GM15510 (cell line): ENCODE measurements around the gene PLAC1.

Source experiments
- POLR2A ChIP-seq: IDR thresholded peaks from 3 replicates; pipeline ENCODE4 v1.6.1; 2011; ENCODE audit warnings: borderline replicate concordance; ENCODE audit not compliant: insufficient read length; ENCODE audit errors: extremely low read depth

Gene PLAC1

DNA sequence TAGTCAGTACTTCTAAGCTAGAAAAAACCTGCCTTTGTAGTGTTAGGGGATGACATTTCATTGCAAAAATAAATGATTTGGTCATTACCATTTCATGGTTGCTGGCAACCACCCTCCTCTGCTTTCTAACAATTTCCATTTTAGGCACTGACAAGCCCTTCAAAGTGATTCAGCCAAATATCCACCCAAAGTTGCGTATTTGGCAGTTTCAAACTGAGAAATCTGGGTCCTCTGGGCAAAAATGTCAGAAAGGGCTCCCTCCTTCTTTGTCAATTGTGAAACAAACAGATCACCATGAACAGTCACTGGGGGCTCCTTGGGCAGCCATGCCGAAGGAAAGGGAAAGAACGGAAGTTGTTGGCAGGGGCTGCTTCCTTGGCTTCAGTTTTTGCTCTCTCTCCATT, 33.0 kb downstream of the PLAC1 start:
- TF ChIP-seq POLR2A = no peak

DNA sequence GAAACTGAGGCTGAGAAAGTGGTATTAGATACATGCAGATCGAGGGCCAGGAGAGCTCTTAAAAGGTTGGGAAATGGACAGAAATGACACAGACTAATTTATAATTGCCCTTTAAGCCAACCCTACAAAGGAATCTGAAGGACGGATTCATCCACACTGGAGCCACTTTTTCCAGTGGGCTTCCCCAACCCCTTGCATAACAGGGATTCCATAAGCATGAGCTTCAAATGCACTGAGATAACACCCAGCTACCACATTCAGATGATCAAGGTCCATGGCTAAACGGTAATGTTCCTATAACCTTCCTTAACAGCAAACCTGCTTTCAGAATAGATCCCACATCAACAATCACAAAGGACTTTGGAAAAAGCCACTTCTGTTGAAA, 34.2 kb downstream of the PLAC1 start:
- TF ChIP-seq POLR2A = no peak

DNA sequence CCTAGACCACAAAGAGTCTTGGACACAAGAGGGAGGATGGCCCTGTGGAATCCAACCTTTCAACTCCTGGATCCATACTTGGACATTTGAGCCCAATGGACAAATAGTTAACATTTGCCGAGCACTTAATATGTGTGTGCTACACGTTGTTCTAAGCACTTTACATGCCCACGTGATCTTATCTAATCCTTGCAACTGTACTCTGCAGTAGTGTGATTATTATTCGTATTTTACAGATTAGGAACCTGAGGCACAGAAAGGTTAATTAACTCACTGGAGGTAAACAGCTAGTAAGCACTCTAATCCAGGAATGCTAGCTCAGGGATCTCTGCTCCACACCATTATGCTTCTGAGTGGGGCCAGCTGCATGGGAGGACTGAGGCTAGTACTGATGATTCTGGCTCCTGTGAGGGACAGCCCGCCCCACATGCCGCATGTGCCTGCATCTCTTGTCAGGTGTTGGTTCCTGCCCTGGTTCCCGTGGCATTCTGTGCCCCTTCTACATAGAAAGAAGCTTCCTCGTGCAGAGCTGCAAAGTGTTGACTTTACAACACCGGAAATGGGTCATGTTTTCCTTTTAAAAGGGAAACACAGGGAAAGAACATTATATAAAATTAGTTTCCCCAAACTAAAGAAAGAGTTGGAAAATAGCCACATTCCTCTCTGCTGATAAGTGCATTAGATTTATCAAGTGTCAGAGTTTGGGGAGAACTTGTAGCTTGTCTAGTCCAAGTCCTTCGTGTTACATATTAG, 34.8 kb downstream of the PLAC1 start:
- no peak for TF ChIP-seq POLR2A

DNA sequence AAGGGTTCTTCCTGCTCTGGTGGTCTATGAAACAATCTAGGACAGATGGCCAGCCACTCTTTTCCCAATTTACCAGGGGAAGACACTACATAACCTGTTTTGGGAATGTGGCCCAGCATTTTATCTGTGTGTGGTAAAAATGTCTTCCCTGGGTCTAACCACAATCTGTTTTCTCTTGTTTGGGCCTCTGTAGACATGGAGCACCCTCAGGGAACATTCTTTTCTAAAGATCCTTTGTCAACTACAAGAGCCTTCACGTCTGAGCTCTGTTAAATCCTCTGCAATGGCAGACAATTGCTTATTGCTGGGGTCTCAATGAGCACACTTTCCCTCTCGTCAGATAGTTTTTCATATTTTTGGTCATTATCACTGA, 35.5 kb downstream of the PLAC1 start:
- no peak for TF ChIP-seq POLR2A

DNA sequence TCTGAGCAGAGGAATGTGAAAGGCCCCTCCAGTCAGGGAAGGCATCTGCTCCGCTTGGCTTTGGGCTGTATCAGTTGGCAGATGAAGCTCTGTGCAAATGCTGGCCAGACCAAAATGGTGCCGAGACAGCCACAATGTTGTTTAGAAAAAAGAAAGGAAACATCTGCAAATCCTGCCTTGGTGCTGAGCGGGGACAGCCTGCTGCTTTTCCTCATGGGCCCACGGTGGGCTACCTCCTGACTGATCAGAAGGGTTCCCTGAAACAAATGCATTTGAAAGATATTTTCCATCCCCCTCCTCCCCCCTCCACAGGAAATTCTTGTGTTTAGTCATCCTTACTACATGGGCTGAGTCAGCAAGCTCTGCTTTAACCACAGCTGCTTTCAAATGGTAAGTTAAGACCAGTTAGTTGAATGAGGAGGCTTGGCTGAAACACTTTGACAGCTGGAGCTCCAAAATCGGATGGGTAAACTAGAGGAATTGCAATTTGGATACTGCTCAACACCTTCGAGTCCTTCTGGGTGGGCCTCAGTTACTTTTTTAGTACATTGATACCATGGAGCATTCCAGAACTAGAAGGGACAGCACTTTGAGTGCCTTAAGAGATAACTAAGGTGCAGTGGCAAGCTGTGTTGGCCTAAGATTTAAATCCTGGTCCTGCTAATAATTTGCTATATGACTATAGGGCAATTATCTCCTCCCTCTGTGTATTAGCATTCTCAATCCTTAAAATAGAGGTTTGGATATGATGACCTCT, 36.0 kb downstream of the PLAC1 start:
- no peak for TF ChIP-seq POLR2A

DNA sequence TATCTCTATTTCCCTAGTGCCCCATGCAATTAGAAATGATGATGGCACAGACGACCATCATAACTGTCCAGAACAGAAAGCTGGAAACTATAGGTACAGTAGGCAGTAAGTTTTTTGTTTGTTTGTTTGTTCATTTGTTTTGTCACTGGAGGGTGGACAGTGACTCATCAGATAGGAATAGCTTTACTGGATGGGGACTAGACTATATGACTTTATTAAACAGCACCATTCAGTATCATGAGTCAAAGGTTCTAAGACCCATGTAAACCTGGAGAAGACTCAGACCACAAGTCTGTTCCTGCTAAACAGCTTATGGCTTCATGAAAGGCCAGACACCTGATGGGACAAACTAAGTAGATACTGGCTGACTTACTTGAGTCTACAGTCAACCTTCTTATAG, 38.4 kb downstream of the PLAC1 start:
- no peak for TF ChIP-seq POLR2A

DNA sequence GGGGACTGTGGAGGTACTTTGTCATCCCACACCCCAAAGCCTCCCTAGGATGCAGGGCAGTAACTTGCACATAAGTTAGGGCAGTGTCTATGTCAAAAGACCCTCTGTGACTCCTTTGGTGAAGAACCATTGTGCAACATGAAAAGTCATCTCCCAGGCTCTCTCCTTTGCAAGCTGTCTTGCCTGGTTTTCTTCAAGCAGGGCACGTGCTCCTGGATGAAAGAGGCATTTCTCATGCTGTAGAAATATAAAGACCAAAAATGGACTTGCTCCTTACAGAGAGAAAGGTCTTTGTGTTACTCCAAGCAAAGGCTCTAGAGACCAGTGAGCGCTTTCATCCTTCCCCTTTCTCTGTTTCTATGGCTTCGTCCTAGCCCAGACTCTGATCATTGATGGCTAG, 44.9 kb downstream of the PLAC1 start:
- no peak for TF ChIP-seq POLR2A

DNA sequence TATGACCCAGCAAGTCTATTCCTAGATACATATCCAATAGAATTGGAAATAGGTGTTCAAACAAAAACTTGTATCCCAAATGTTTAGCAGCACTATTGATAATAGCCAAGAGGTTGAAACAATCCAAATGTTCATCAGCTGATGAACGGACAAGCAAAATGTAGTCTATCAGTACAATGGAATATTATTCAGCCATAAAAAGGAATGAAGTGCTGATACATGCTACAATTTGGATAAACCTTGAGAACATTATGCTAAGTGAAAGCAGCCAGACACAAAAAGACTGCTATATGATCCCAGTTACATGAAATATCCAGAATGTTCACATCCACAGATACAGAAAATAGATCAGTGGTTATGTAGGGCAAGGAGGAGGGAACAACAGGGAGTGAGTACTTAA, 50.1 kb downstream of the PLAC1 start:
- TF ChIP-seq POLR2A = no peak

DNA sequence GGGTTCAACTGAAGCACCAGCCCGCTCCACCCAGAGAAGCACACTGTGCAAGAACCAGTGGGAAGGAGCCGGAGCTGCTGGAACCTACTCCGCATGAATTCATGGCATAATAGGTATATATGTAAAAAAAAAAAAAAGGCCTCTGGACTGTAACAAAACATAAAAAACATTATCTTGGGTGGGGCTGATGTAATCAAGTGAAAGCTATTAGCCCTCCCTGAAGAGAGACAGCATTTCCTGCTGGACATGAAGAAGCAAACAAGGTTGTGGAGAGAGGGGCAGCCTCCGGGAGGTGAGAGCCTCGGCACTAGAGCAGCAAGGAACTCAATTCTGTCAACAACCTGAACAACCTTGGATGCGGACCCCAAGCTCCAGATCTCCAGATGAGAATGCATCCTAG, 50.7 kb downstream of the PLAC1 start:
- TF ChIP-seq POLR2A = no peak

DNA sequence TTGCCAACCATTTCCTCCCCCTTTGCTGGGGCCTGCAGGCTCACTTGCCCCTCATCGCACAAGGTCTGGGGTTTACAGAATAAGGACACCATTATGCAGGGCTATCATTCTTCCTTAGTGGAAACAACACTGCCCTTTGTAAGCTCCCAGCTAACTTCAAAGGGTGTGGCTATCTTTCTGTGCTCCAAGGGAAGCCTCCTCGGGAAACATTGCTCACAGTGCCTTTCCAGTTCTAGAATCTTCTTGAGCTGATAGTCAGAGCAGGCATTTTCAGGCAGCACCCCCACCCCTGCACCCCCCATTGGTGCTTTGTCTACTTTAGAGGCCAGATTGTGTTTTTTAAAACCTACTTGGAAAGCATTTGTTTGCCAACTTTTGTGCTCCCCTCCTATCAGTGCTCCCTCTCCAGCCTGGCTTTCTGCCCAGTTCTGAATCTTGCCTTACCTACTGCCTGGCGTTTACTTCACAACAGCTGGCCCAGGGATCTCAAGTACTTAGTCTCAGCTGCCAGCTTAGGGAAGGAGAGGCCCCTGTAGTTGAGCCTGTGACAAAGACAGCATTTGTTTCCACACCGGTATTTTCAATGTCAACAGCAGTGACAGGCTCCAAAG, 53.5 kb downstream of the PLAC1 start:
- no peak for TF ChIP-seq POLR2A

DNA sequence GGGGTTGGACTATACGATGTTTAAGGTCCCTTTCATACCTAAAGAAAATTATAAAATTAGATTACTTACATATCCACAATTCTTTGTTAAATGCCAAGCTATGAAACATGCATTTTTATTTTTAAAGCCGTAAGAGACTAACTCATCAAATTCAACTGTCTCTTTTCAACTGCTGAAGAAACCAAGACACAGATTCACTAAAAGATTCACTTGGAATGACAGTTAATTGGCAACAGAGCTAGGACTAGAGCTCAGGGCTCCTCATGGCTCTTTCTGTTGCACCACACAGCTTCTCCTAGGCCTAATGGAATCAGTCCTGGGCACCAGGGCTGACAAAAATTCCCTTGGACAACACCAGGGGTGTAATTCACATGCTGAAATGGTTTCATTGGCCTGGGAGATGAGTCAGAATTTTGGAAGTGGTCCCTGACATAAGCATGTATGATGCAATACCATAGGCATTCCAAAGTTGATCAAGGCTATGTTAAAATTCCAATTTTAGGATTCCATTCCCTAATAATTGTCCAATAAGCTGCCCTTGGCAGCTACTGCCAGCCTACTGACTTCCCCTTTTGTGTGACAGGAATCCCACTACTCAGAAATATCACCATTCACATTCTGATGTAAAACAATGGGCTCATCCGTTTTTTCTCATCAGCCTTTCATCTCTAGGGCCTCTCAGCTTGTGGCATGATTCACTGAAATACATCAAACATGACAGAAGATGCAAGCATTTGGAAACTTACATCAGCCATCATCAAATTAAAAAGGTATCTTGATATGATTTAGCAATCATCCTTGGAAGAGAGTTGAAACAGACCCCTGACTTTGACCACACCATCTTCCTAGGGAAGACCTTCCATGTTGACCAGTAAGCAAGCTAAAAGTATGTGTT, 54.2 kb downstream of the PLAC1 start:
- no peak for TF ChIP-seq POLR2A

DNA sequence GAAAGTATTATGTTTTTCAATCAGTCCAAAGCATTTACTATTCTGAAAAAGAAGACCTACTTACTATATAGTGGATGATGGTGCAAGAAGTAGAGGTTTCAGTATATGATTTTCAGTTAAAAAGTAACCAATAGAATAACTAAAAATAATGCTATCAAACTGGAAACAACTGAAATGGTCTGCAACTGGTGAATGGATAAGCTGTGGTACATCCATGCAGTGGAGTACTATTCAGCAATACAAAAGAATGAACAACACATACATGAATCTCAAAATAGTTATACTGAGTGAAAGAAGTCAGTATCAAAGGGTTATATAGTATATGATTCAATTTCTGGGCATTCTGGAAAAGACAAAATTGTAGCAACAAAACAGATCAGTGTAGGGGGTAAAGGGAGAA, 55.9 kb downstream of the PLAC1 start:
- no peak for TF ChIP-seq POLR2A

DNA sequence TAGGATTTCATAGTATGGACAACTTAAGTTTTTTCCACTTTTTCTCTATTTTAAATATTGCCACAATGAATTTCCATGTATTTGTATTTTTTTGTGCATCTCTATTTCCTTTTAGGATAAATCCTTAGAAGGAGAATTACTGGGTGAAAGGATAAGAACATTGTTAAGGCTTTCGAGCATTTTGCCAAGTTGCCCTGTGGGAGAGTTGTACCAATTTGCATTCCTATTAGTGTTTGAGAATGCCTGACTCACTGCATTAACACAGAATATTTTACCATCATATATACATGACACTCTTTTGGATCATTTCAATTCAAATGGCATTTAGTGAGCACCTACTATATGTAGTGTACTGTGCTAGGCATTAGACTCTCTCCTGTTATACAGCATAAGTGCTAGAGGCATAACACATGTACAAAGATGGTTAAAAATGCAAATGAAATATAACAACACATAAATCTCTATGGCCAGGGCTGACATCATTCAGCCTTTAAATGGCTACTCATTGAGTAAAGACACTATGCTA, 57.0 kb downstream of the PLAC1 start:
- TF ChIP-seq POLR2A = no peak

DNA sequence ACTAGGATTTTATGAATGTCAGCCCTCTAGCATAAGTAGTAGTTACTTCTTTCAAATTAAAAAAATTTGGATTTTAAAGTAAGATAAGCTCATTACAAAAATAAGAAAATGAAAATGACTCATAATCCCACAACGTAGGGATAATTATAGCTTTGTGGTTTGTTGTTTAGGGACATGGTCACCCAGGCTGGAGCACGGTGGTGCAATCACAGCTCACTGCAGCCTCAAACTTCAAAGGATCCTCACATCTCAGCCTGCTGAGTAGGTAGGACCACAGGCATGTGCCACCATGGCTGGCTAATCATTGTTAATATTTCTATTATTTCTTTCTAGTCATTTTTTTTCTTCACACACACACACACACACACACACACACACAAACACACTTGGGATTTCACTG, 57.6 kb downstream of the PLAC1 start:
- no peak for TF ChIP-seq POLR2A
